Mucosa of descending colon (tissue), 3 donors: ENCODE results near the gene TMEM145. TPM values are rescaled to one million over a fixed set of nuclear protein-coding genes. Genes with fewer than 3 reads are reported as not detected.

Experiments used
- ATAC-seq: fragments of 200-7000 bp; cut with Tn5 transposase; one replicate; pipeline ENCODE4 v1.9.1; 2020; ENCODE audit warnings: mild to moderate bottlenecking, moderate library complexity
- DNase-seq, 3 donors: peaks; one replicate each; pipeline ENCODE4 v3.0.0-alpha.2; 2020
- H3K36me3 ChIP-seq: fragments of 200-600 bp; one replicate; pipeline ENCODE4 v1.8.0; 2021; ENCODE audit warnings: low read depth, mild to moderate bottlenecking
- H3K4me1 ChIP-seq: fragments of 200-600 bp; one replicate; pipeline ENCODE4 v1.8.0; 2021; ENCODE audit warnings: low read depth, mild to moderate bottlenecking
- H3K4me3 ChIP-seq: fragments of 200-600 bp; one replicate; pipeline ENCODE4 v1.8.0; 2021; ENCODE audit warnings: mild to moderate bottlenecking
- H3K9me3 ChIP-seq: fragments of 200-600 bp; one replicate; pipeline ENCODE4 v1.8.0; 2021; ENCODE audit warnings: mild to moderate bottlenecking
- CTCF ChIP-seq: fragments of 200-600 bp; IDR thresholded peaks from one replicate; pipeline ENCODE4 v1.8.0; 2022; ENCODE audit warnings: antibody characterized with exemption, mild to moderate bottlenecking
- intact Hi-C, 2 donors: fragments of 100-400 bp; cut with DNase I in 1 of 2; cut with micrococcal nuclease in 1 of 2; formaldehyde crosslinking; loops; one replicate each; pipeline versions ENCODE4 v1.11.0 to v1.11.1; 2022; cut with DNase I, micrococcal nuclease
- total RNA-seq, 3 donors: library from RNA; stranded (reverse); fragmentation: NEBNext Ultra II Directional in 2 of 3; extraction: Animal tissue kit (Norgen Biotek cat#: 25700) in 2 of 3; gene quantifications; one replicate each; pipeline versions ENCODE4 v1.2.1 to v1.2.4, GENCODE V29; 2021 to 2023
- donor health status: DM: no; HTN: no; CAD: no; lungs with moderate emphysema.
- donor health status: DM: no; HTN: no; CAD: no.
- donor health status: DM: no; HTN: yes; CAD: no.

TMEM145 gene
- total RNA-seq, 3 donors from 2014 or later, result 0.17 to 0.63 TPM; not detected in 1

DNA sequence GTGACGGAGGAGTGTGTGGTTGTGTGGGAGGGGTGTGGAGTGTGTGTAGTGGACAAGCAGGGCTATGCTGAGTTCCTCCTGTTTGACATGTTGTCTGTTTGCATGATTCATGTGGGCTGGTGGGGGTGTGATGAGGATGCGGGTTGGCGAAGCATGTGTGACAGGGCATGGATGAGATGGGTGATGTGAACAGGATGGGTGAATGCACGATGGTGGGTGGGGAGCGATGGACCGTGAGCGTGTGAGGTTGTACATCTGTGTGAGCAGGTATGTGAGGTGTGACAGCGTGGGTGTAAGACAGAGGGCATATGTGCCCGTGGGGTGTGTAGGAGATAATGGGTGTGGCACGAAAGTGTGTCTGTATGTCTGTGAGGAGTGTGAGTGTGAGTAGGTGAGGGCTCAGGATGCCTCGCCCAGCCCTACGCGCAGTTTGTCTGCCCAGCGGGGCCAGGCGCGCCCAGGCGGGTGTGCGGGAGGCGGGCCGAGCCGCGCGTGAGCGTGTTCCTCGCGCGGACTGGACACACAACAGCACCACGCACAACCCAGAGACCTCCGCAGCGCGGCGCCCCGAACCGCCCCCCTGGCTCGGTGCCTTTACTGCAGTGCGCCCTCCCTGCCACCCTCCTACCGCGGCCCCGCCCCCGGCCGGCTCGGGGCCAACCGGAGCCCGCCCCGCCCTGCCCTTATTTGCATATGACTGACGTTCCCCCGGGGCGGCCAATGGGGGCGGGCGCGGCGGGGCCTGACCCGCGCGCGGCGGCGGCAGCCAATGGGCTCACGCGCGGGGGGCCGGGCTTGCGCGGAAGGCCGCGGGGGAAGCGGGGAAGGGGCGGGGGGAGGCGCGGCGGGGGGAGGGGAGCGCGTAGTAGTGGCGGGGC is 29.7 kb upstream of the TMEM145 start:
- Histone ChIP-seq H3K9me3 (no peaks in the 10 kb centered on the region), H3K36me3 (no peaks in the 10 kb centered on the region), H3K4me3 (peak overlapping the region; percentile 46), H3K4me1 (peaks cover 52% of the 10 kb centered on the region)
- ATAC-seq, result peak; percentile 82
- peak; percentile 97 to 98 (median 97) for DNase-seq
- intact Hi-C loops, result loop anchor here in 1 of 2 donors (5.0 kb wide), 1 partner anchor 36 kb away; no protein-coding TSS in a partner anchor
- no peak for TF ChIP-seq CTCF

DNA sequence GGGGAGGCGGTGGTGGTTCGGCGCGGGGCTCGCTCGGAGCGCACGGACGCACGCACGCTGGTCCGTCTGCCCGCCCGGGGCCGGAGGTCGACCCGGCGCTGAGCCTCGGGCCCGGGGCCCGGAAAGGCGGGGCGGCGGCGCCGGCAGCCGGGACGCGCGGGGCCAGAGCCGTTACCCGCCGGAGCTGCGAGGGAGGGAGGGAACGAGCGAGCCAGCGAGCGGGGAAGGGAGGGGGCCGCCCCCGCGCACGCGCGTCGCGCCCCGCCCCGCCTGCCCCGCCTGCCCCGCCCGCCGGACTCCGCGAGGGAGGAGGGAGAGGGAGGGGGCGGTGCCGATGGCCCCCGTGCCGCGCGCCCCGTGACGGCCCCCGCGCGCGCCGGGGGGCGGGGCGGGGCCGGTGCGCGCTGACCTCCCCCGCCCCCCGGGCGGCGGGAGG is 29.0 kb upstream of the TMEM145 start:
- H3K4me1 ChIP-seq, result peaks cover 46% of the 10 kb centered on the region
- ATAC-seq, result peak; percentile 68
- peak; percentile 71 to 89 (median 89) for DNase-seq

DNA sequence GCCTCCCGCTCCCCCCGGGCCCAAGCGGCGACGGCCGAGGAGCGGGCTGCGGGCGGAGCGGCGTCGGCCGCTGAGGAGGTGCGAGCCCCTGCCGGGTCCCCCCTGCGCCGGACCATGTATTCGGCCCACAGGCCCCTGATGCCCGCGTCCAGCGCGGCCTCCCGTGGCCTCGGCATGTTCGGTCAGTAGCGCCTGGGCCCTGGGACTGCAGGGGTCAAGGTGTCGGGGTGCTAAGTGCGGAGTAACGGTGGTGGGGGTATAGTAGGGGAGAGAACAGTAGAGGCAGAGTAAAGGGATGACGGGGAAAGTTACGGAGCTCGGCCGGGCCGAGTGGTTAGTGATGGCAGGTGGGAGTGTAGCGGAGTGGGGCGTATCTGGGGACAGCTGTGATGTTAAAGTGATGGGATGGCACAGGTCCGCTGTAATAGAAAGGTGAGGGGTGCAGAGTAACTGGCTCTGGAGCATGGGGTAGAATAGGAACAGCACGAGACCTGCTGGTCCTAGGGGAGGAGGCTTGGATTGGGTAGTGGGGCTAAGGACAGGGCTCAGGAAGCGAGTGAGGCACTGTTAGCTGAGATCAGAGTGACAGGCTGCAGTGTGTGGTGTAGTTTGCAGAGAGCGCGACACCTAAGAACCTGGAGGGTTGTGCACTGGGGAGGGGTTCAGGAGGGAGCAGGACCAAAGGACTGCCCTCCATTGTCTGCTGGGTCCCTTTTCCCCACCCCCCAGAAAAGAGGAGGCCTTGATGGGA is 28.3 kb upstream of the TMEM145 start:
- Histone ChIP-seq H3K9me3 (no peaks in the 10 kb centered on the region), H3K36me3 (no peaks in the 10 kb centered on the region), H3K4me3 (no peak overlapping the region), H3K4me1 (peaks cover 39% of the 10 kb centered on the region)
- ATAC-seq (no peak), DNase-seq (peak in 1 of 3 donors; percentile 64)
- no peak for TF ChIP-seq CTCF
- intact Hi-C loops, result loop anchor here in 1 of 2 donors (5.0 kb wide), 1 partner anchor 37 kb away; no protein-coding TSS in a partner anchor

More for the DNA sequence above, 29.0 kb upstream of the TMEM145 start:
- no peak for TF ChIP-seq CTCF
- Histone ChIP-seq H3K9me3 (no peaks in the 10 kb centered on the region), H3K4me3 (peak overlapping the region; percentile 46), H3K36me3 (no peaks in the 10 kb centered on the region)
- intact Hi-C loops, result loop anchor here in 1 of 2 donors (5.0 kb wide), 1 partner anchor 37 kb away; no protein-coding TSS in a partner anchor

DNA sequence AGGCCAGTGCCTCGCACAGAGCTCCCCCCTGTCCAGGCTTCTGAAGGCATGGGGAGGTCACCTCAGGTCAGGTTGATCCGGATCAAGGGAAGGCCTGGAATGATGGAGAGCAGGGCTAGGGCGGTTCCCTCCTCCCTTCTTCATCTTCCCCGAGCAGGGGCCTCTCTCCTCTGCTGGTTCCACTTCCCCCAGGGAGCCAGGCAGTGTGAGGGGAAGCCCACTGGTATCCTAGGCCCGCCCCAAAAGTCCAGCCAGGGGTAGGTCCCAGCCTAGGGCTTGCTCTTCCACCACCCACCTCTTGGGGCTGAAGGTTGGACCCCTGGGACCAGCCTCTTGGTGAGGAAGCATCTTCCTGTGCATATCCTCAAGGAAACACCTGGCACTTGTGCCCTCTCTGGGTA is 27.6 kb upstream of the TMEM145 start:
- Histone ChIP-seq H3K4me1 (peaks cover 39% of the 10 kb centered on the region), H3K4me3 (no peak overlapping the region), H3K9me3 (no peaks in the 10 kb centered on the region), H3K36me3 (no peaks in the 10 kb centered on the region)
- ATAC-seq (no peak), DNase-seq (no peak)
- intact Hi-C loops, result no loop called here
- TF ChIP-seq CTCF, result no peak

- intact Hi-C loops, result no loop called here
- H3K4me1 ChIP-seq, result peaks cover 38% of the 10 kb centered on the region
- H3K4me3 ChIP-seq, result no peak overlapping the region
- no peaks in the 10 kb centered on the region for H3K9me3 ChIP-seq
- ATAC-seq (no peak), DNase-seq (no peak)
- TF ChIP-seq CTCF, result no peak
- peaks cover 3% of the 10 kb centered on the region for H3K36me3 ChIP-seq
Observed at GRCh38 chr19:42285988-42286348, 27.1 kb upstream of the TMEM145 start.
